Pancreas (tissue), 10 donors: ENCODE results near the gene PEX13. TPM values are rescaled to one million over a fixed set of nuclear protein-coding genes. Genes with fewer than 3 reads are reported as not detected.

Experiments used
- ATAC-seq, 4 donors: fragments of 200-7000 bp; cut with Tn5 transposase; one replicate each; pipeline versions ENCODE4 v1.8.0 to v1.9.1; 2020; ENCODE audit warnings: mild to moderate bottlenecking in 4 of 4, moderate library complexity in 4 of 4
- DNase-seq, 6 donors: peaks; one replicate each; pipeline ENCODE4 v3.0.0-alpha.2; 2020
- FAIRE-seq: peaks from 2 replicates; lab custom pipeline; 2012; peaks lifted over from hg19 to GRCh38; lab: Jason Lieb, UNC
- H3K27ac ChIP-seq, 4 donors: fragments of 200-600 bp; sonication (generic); 1 replicate in 3 of 4; 2 replicates in 1 of 4; pipeline versions ENCODE4 v1.5.0 to v1.8.0; 2020
- H3K27me3 ChIP-seq, 4 donors: fragments of 200-600 bp; one replicate each; pipeline ENCODE4 v1.8.0; 2021
- H3K36me3 ChIP-seq, 3 donors: fragments of 200-600 bp; sonication (generic) in 1 of 3; one replicate each; pipeline versions ENCODE4 v1.5.0 to v1.8.0; 2020 to 2021
- H3K4me1 ChIP-seq, 3 donors: fragments of 200-600 bp; one replicate each; pipeline ENCODE4 v1.8.0; 2021
- H3K4me3 ChIP-seq, 4 donors: fragments of 200-600 bp; sonication (generic) in 2 of 4; one replicate each; pipeline versions ENCODE4 v1.5.0 to v1.8.0; 2020 to 2021
- H3K9me3 ChIP-seq, 4 donors: fragments of 200-600 bp; one replicate each; pipeline ENCODE4 v1.8.0; 2021
- CTCF ChIP-seq, 4 donors: fragments of 200-600 bp; sonication (generic) in 3 of 4; IDR thresholded peaks; one replicate each; pipeline versions ENCODE4 v1.5.0 to v1.8.0; 2021; ENCODE audit warnings: antibody characterized with exemption in 4 of 4
- WGBS, 2 donors: extraction: QIAGEN DNeasy Blood & Tissue Kit; methylation state at CpG; one replicate each; pipeline ENCODE4 v1.1.7; 2013; 5-methylcytosine and 5-hydroxymethylcytosine counted together
- intact Hi-C, 3 donors: fragments of 100-400 bp; cut with DNase I; formaldehyde crosslinking; loops; one replicate each; pipeline versions ENCODE4 v1.11.1 to v1.14.2; 2022
- polyA plus RNA-seq, 2 donors: library from polyadenylated mRNA; stranded (reverse); fragments of 200-250 nt; gene quantifications; one replicate each; pipeline ENCODE4 v1.2.3, GENCODE V29; 2013
- total RNA-seq, 6 donors: library from RNA; stranded (reverse); fragmentation: NEBNext Ultra II Directional in 4 of 6; extraction: Animal tissue kit (Norgen Biotek cat#: 25700) in 4 of 6; gene quantifications; one replicate each; pipeline versions ENCODE4 v1.2.1 to v1.2.4, GENCODE V29; 2021 to 2023
- donor health status: healthy with polysubstance abuse.
- donor health status: DM: no; HTN: no; CAD: no; lungs with moderate emphysema.
- donor health status: DM: no; HTN: no; CAD: no.
- donor health status: control.
- donor health status: control.
- donor health status: Bipolar disorder and iron deficiency.
- donor health status: DM: yes; HTN: yes; CAD: no.
- donor health status: DM: no; HTN: no; CAD: no.
- donor health status: DM: no; HTN: no; CAD: no.
- donor health status: DM: yes; HTN: yes; CAD: no.

The PEX13 gene
- total and polyA plus RNA-seq, 8 donors: 4.3 to 16.8 (median 8.9) TPM

- Histone ChIP-seq H3K4me3 (no peak overlapping the region), H3K36me3 (peaks cover 0 to 6% (median 0%) of the 10 kb centered on the region in 3 donors), H3K27ac (no peak overlapping the region), H3K27me3 (no peaks in the 10 kb centered on the region), H3K4me1 (no peaks in the 10 kb centered on the region), H3K9me3 (no peaks in the 10 kb centered on the region)
- intact Hi-C loops: no loop called here
- FAIRE-seq: no peak
- WGBS, 2 donors: 94 to 100% methylated on average over 1 of the region's 1 CpG
- ATAC-seq: no peak
- TF ChIP-seq CTCF (IDR thresholded peaks at IDR 0.05): no peak
- DNase-seq: no peak
Measured at GRCh38 chr2:61074100-61074499, 56.6 kb downstream of the PEX13 start.

- no peaks in the 10 kb centered on the region for H3K36me3 ChIP-seq
- H3K4me3 ChIP-seq: no peak overlapping the region
- H3K4me1 ChIP-seq: no peaks in the 10 kb centered on the region
- no peaks in the 10 kb centered on the region for H3K27me3 ChIP-seq
- ATAC-seq (no peak), FAIRE-seq (peak; percentile 13), DNase-seq (no peak)
- intact Hi-C loops: no loop called here
- TF ChIP-seq CTCF (IDR thresholded peaks at IDR 0.05): no peak
- WGBS, 2 donors: 98 to 100% methylated on average over 1 of the region's 1 CpG
- no peaks in the 10 kb centered on the region for H3K9me3 ChIP-seq
- H3K27ac ChIP-seq: no peak overlapping the region
Measured at GRCh38 chr2:61085883-61086282, 68.4 kb downstream of the PEX13 start.

- FAIRE-seq (no peak), DNase-seq (no peak), ATAC-seq (no peak)
- no peak for TF ChIP-seq CTCF (IDR thresholded peaks at IDR 0.05)
- Histone ChIP-seq H3K27ac (no peak overlapping the region), H3K36me3 (no peaks in the 10 kb centered on the region), H3K9me3 (no peaks in the 10 kb centered on the region), H3K4me1 (no peaks in the 10 kb centered on the region), H3K4me3 (no peak overlapping the region), H3K27me3 (no peaks in the 10 kb centered on the region)
- intact Hi-C loops: no loop called here
Measured at GRCh38 chr2:61089797-61090196, 72.3 kb downstream of the PEX13 start.

- no peaks in the 10 kb centered on the region for H3K27me3 ChIP-seq
- ATAC-seq (no peak), FAIRE-seq (no peak), DNase-seq (no peak)
- no peaks in the 10 kb centered on the region for H3K9me3 ChIP-seq
- H3K4me1 ChIP-seq: no peaks in the 10 kb centered on the region
- no peak overlapping the region for H3K4me3 ChIP-seq
- no peak for TF ChIP-seq CTCF (IDR thresholded peaks at IDR 0.05)
- 94 to 97% methylated on average over 5 of the region's 5 CpGs for WGBS, 2 donors
- H3K36me3 ChIP-seq: no peaks in the 10 kb centered on the region
- intact Hi-C loops: no loop called here
- no peak overlapping the region for H3K27ac ChIP-seq
Measured at GRCh38 chr2:61090386-61090921, 72.9 kb downstream of the PEX13 start.

GRCh38 chr2:61091485-61091884 is 74.0 kb downstream of the PEX13 start:
- no peaks in the 10 kb centered on the region for H3K4me1 ChIP-seq
- WGBS, 2 donors: 94% methylated on average over 8 of the region's 8 CpGs
- H3K9me3 ChIP-seq: no peaks in the 10 kb centered on the region
- intact Hi-C loops: no loop called here
- FAIRE-seq: no peak
- no peak overlapping the region for H3K27ac ChIP-seq
- ATAC-seq: no peak
- no peaks in the 10 kb centered on the region for H3K27me3 ChIP-seq
- H3K36me3 ChIP-seq: no peaks in the 10 kb centered on the region
- no peak overlapping the region for H3K4me3 ChIP-seq
- DNase-seq: no peak
- TF ChIP-seq CTCF (IDR thresholded peaks at IDR 0.05): no peak
